ENCODE results near the gene IDI2.

Gene IDI2

DNA sequence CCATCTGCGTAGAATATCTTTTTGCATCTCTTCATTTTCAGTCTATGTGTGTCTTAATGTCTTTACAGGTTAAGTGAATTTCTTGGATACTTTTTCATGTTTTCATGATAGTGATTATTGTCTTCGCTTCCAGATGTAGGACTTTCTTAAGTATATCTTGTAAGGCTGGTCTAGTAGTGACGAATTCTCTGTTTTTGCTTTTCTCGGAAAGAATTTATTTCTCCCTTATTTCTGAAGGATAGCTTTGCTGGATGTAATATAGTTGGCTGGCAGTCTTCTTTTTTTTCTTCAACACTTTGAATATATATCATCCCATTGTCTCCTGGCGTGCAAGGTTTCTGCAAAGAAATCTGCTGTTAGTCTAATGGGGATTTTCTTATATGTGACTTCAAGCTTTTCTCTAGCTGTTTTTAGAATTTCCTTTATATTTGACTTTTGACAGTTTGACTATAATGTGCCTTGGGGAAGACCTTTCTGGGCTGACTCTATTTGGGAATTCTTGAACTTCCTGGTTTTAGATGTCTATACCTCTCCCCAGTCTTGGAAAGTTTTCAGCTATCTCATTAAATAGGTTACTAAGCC is 23.1 kb downstream of the IDI2 start:
- Histone ChIP-seq H4K20me1 (ENCODE audit: control insufficient read depth, insufficient read depth, low read depth, low read length) (peaks cover 10% of the 10 kb centered on the region; the same call in 1 of the 2 replicates), H3K4me2 (ENCODE audit: low read length) (no peak overlapping the region), H3F3A (ENCODE audit: control insufficient read depth, insufficient read depth) (no peaks in the 10 kb centered on the region), H3K9me3 (ENCODE audit: control insufficient read depth, insufficient read depth, low read length) (no peaks in the 10 kb centered on the region), H3K4me1 (ENCODE audit: control insufficient read depth, low read length) (no peaks in the 10 kb centered on the region), H3K27me3 (ENCODE audit: control insufficient read depth, low read length) (no peaks in the 10 kb centered on the region), H3K36me3 (ENCODE audit: control insufficient read depth, low read length) (peaks cover 96% of the 10 kb centered on the region), H3K79me2 (ENCODE audit: control insufficient read depth, low read length) (peaks cover 67% of the 10 kb centered on the region), H3K27ac (ENCODE audit: low read depth, low read length) (no peak overlapping the region), H3K4me3 (ENCODE audit: low read length) (no peak overlapping the region), H3K9me2 (replicated peaks; ENCODE audit: control insufficient read depth, low read length) (no peaks in the 10 kb centered on the region)
- TF ChIP-seq EZH2phosphoT487 (IDR thresholded peaks at IDR 0.05; ENCODE audit: borderline replicate concordance, low read length) (no peak), CTCF (IDR thresholded peaks at IDR 0.05; ENCODE audit: low read depth, low read length, poor library complexity, severe bottlenecking) (no peak)

- peaks cover 96% of the 10 kb centered on the region for H3K36me3 ChIP-seq (ENCODE audit: control insufficient read depth, low read length)
Observed at GRCh38 chr10:997266-998022, 28.2 kb downstream of the IDI2 start.

DNA sequence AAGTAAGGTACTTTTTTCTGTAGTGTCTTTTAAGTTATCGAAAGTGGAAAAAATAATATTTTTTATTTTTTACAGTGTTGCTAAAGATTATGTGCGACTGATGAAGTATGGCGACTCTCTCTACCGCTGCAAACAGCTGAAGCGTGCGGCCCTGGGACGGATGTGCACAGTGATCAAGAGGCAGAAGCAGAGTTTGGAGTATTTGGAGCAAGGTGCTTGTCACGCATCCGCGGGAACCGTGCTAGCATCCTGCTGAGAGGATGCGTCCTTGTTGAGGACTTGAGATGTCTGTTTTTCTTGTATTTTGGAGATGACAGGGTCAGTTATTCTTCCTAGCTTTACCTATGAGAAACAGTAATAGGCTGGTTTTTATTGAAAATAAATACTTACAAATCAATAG is 29.6 kb downstream of the IDI2 start:
- Histone ChIP-seq H3K79me2 (ENCODE audit: control insufficient read depth, low read length) (peaks cover 85% of the 10 kb centered on the region), H3K4me2 (ENCODE audit: low read length) (no peak overlapping the region), H3K27ac (ENCODE audit: low read depth, low read length) (no peak overlapping the region), H3K4me1 (ENCODE audit: control insufficient read depth, low read length) (peaks cover 3% of the 10 kb centered on the region; the same call in 1 of the 2 replicates), H4K20me1 (ENCODE audit: control insufficient read depth, insufficient read depth, low read depth, low read length) (peaks cover 16% of the 10 kb centered on the region; the same call in 1 of the 2 replicates), H3K9me3 (ENCODE audit: control insufficient read depth, insufficient read depth, low read length) (no peaks in the 10 kb centered on the region), H3K9me2 (replicated peaks; ENCODE audit: control insufficient read depth, low read length) (no peaks in the 10 kb centered on the region), H3K36me3 (ENCODE audit: control insufficient read depth, low read length) (peaks cover 89% of the 10 kb centered on the region), H3K4me3 (ENCODE audit: low read length) (no peak overlapping the region), H3K27me3 (ENCODE audit: control insufficient read depth, low read length) (no peaks in the 10 kb centered on the region), H3F3A (ENCODE audit: control insufficient read depth, insufficient read depth) (peaks cover 5% of the 10 kb centered on the region; the same call in 1 of the 2 replicates)
- TF ChIP-seq CTCF (IDR thresholded peaks at IDR 0.05; ENCODE audit: low read depth, low read length, poor library complexity, severe bottlenecking), result no peak
- TF ChIP-seq EZH2phosphoT487 (IDR thresholded peaks at IDR 0.05; ENCODE audit: borderline replicate concordance, low read length), result no peak

More at GRCh38 chr10:997266-998022, 28.2 kb downstream of the IDI2 start:
- H3F3A ChIP-seq (ENCODE audit: control insufficient read depth, insufficient read depth), result peaks cover 1% of the 10 kb centered on the region; the same call in 1 of the 2 replicates
- peaks cover 10% of the 10 kb centered on the region; the same call in 1 of the 2 replicates for H4K20me1 ChIP-seq (ENCODE audit: control insufficient read depth, insufficient read depth, low read depth, low read length)
- H3K27me3 ChIP-seq (ENCODE audit: control insufficient read depth, low read length), result no peaks in the 10 kb centered on the region
- no peak overlapping the region for H3K4me3 ChIP-seq (ENCODE audit: low read length)
- H3K9me3 ChIP-seq (ENCODE audit: control insufficient read depth, insufficient read depth, low read length), result no peaks in the 10 kb centered on the region
- no peak overlapping the region for H3K4me2 ChIP-seq (ENCODE audit: low read length)
- H3K9me2 ChIP-seq (replicated peaks; ENCODE audit: control insufficient read depth, low read length), result no peaks in the 10 kb centered on the region
- H3K4me1 ChIP-seq (ENCODE audit: control insufficient read depth, low read length), result no peaks in the 10 kb centered on the region
- TF ChIP-seq CTCF (IDR thresholded peaks at IDR 0.05; ENCODE audit: low read depth, low read length, poor library complexity, severe bottlenecking) (no peak), EZH2phosphoT487 (IDR thresholded peaks at IDR 0.05; ENCODE audit: borderline replicate concordance, low read length) (no peak)
- peaks cover 83% of the 10 kb centered on the region for H3K79me2 ChIP-seq (ENCODE audit: control insufficient read depth, low read length)
- H3K27ac ChIP-seq (ENCODE audit: low read depth, low read length), result no peak overlapping the region
